K562 (cell line): ENCODE data around the gene MRFAP1. TPM values are rescaled to one million over a fixed set of nuclear protein-coding genes. Genes with fewer than 3 reads are reported as not detected.
"Not testable (repeated sequence)": the region's sequence is repeated elsewhere in the genome, so short reads cannot be mapped to it uniquely, and the experiment has no call there.

Experiments
- ATAC-seq: fragments of 200-7000 bp; cut with Tn5 transposase; 3 replicates; pipeline ENCODE4 v1.9.1; 2020; ENCODE audit warnings: moderate library complexity
- BruUV-seq: library from RNA; stranded (reverse); fragments of 400-500 nt; replicated peaks from 2 replicates; lab custom pipeline; 2021; lab: Mats Ljungman, UMichigan
- CTCF ChIA-PET: fragments of 300-600 bp; formaldehyde crosslinking; extraction: SDS; loops from one replicate; lab custom pipeline; 2021; ENCODE audit warnings: low intra/inter-chr PET ratio; lab: Yijun Ruan, JAX
- POLR2A ChIA-PET: fragments of 300-600, 350-650 bp; sonication (Branson Sonifier 250); formaldehyde crosslinking; extraction: SDS; loops from one replicate; lab custom pipeline; 2021; ENCODE audit warnings: antibody characterized with exemption, inconsistent platforms; lab: Yijun Ruan, JAX
- DNase-seq, 4 experiments: peaks; one replicate each; pipeline versions ENCODE4 v3.0.0 to v3.0.0-alpha.2; 2011 to 2018; ENCODE audit warnings: low spot score in 3 of 4, mixed read lengths in 3 of 4; ENCODE audit errors: extremely low read depth in 1 of 4
- FAIRE-seq: peaks from 2 replicates; lab custom pipeline; 2011; peaks lifted over from hg19 to GRCh38; lab: Jason Lieb, UNC
- H2AFZ ChIP-seq: 2 replicates; pipeline ENCODE4 v1.6.0; 2011; ENCODE audit warnings: low read depth, low read length, control low read depth, inconsistent platforms
- H3K27ac ChIP-seq: fragments of 200-600 bp; 3 replicates; pipeline ENCODE4 v1.8.0; 2011; ENCODE audit warnings: low read depth, mild to moderate bottlenecking, control low read depth, inconsistent platforms, low read length, moderate library complexity, mixed read lengths; ENCODE audit errors: extremely low read depth
- H3K27me3 ChIP-seq, 2 experiments: fragments of 300-600 bp in 1 of 2; 2 replicates in 1 of 2; 3 replicates in 1 of 2; pipeline versions ENCODE4 v1.6.0 to v1.8.0; 2011; ENCODE audit warnings: inconsistent platforms in 2 of 2, low read length in 2 of 2, mild to moderate bottlenecking in 1 of 2, mixed read lengths in 1 of 2, moderate library complexity in 1 of 2; ENCODE audit not compliant: control insufficient read depth in 2 of 2, insufficient read depth in 2 of 2
- H3K36me3 ChIP-seq: fragments of 300-600 bp; 3 replicates; pipeline ENCODE4 v1.8.0; 2011; ENCODE audit warnings: mild to moderate bottlenecking, low read length, inconsistent platforms; ENCODE audit not compliant: control insufficient read depth, insufficient read depth
- H3K4me1 ChIP-seq, 2 experiments: fragments of 200-600 bp in 1 of 2; replicated peaks in 1 of 2; 2 replicates in 1 of 2; 3 replicates in 1 of 2; pipeline versions ENCODE4 v1.5.1 to v1.8.0; 2011; ENCODE audit warnings: inconsistent platforms in 2 of 2, low read length in 2 of 2, mild to moderate bottlenecking in 1 of 2, mixed read lengths in 1 of 2, moderate library complexity in 1 of 2; ENCODE audit not compliant: control insufficient read depth in 2 of 2, insufficient read depth in 2 of 2
- H3K4me2 ChIP-seq: 2 replicates; pipeline ENCODE4 v1.6.1; 2011; ENCODE audit warnings: low read length, control low read depth, inconsistent platforms, mixed read lengths; ENCODE audit not compliant: insufficient read depth
- H3K4me3 ChIP-seq: fragments of 200-600 bp; sonication (generic), shearing (Covaris generic); 2 replicates; pipeline ENCODE4 v1.5.1; 2016; ENCODE audit warnings: control low read depth, inconsistent platforms
- H3K79me2 ChIP-seq: fragments of 200-600 bp; 3 replicates; pipeline ENCODE4 v1.8.0; 2011; ENCODE audit warnings: low read length, inconsistent platforms; ENCODE audit not compliant: control insufficient read depth, insufficient read depth
- H3K9ac ChIP-seq, 2 experiments: 2 replicates each; pipeline versions ENCODE4 v1.6.0 to v1.6.1; 2011; ENCODE audit warnings: low read depth in 2 of 2, low read length in 2 of 2, control low read depth in 1 of 2, inconsistent platforms in 1 of 2, mild to moderate bottlenecking in 1 of 2, mixed read lengths in 1 of 2; ENCODE audit not compliant: insufficient read depth in 1 of 2
- H3K9me1 ChIP-seq: one replicate; pipeline ENCODE4 v1.6.0; 2011; ENCODE audit warnings: inconsistent platforms, mild to moderate bottlenecking, low read length, moderate library complexity; ENCODE audit not compliant: control insufficient read depth, insufficient read depth
- H3K9me3 ChIP-seq: replicated peaks from 2 replicates; pipeline ENCODE4 v1.5.1; 2011; ENCODE audit warnings: low read depth, low read length, inconsistent platforms; ENCODE audit not compliant: control insufficient read depth, insufficient read depth
- H4K20me1 ChIP-seq: replicated peaks from 2 replicates; pipeline ENCODE4 v1.6.1; 2011; ENCODE audit warnings: low read length, inconsistent platforms, mixed read lengths; ENCODE audit not compliant: control insufficient read depth, insufficient read depth
- CBFA2T3 ChIP-seq: fragments of 450-650 bp; IDR thresholded peaks from 2 replicates; pipeline ENCODE4 v1.6.1; 2017
- ZNF583 ChIP-seq: fragments of 250-450 bp; sonication (Bioruptor Pico); IDR thresholded peaks from 2 replicates; pipeline ENCODE4 v1.4.0; 2020
- WGBS: fragments of 100-300 bp; shearing (Covaris generic); methylation state at CpG from one replicate; pipeline ENCODE4 v1.1.6; 2016; ENCODE audit warnings: low coverage, mixed read lengths; ENCODE audit not compliant: insufficient coverage; ENCODE audit errors: missing lambda C conversion rate; 5-methylcytosine and 5-hydroxymethylcytosine counted together
- in situ Hi-C: fragments of 300-500 bp; cut with MboI; formaldehyde crosslinking; loops from 4 replicates; pipeline ENCODE4 v1.15.0; 2018; ENCODE audit warnings: inconsistent platforms, mixed read lengths
- intact Hi-C: fragments of 100-400 bp; cut with micrococcal nuclease; formaldehyde crosslinking; loops from 2 replicates; pipeline ENCODE4 v1.14.2; 2022
- polyA plus RNA-seq, 8 experiments: library from polyadenylated mRNA; depleted of rRNA in 4 of 8; stranded (reverse) in 5 of 8; unstranded in 3 of 8; fragments of >200 nt; fragmentation: Nextera tagmentation in 2 of 8; fragmentation: Illumina TruSeq in 1 of 8; extraction: Ambion mirVana in 2 of 8; extraction: Trizol in 1 of 8; gene quantifications; 2 replicates each; pipeline versions ENCODE4 v1.2.1 to v1.2.3, GENCODE V29; 2011 to 2014; ENCODE audit warnings: inconsistent platforms in 1 of 8, missing spikeins in 1 of 8
- total RNA-seq, 7 experiments: library from RNA; depleted of rRNA in 6 of 7; stranded (reverse); fragments of >200 nt in 6 of 7; fragmentation: Illumina TruSeq in 2 of 7; extraction: Trizol in 2 of 7; gene quantifications; 2 replicates each; pipeline versions ENCODE4 v1.2.1 to v1.2.3, GENCODE V29; 2011 to 2021; ENCODE audit warnings: low replicate concordance in 1 of 7

MRFAP1 gene
- total and polyA plus RNA-seq, 9 of the 15 experiments (the other 6 are each of a cell fraction or from before 2014, with no cell fraction given) = 46.0 to 270 (median 151) TPM

- FAIRE-seq (no peak), ATAC-seq (no peak)
- BruUV-seq = no TSS peak
- H3K27ac ChIP-seq = no peak overlapping the region
- no peak overlapping the region for H3K4me3 ChIP-seq
- H3K4me2 ChIP-seq = no peak overlapping the region
- no peaks in the 10 kb centered on the region for H3K9me1 ChIP-seq
- no peak overlapping the region for H3K9ac ChIP-seq
- POLR2A ChIA-PET = no interaction called here
- H2AFZ ChIP-seq = no peak overlapping the region
- H3K36me3 ChIP-seq = no peaks in the 10 kb centered on the region
- peaks cover 6 to 10% of the 10 kb centered on the region in 2 experiments for H3K4me1 ChIP-seq
- H4K20me1 ChIP-seq = no peaks in the 10 kb centered on the region
- TF ChIP-seq CBFA2T3 (0 out of 2 replicates have a peak, but pooled peaks have one; percentile 12), ZNF583 (CRISPR knock-in tag) (no peak)
- TF ChIP-seq, all 486 proteins: peak for 1
- WGBS = 53% methylated on average over 3 of the region's 3 CpGs
- DNase-seq = no peak
- intact Hi-C loops (no loop called here), in situ Hi-C loops (no loop called here)
- CTCF ChIA-PET = no interaction called here
- Histone ChIP-seq H3K27me3 (no peaks in the 10 kb centered on the region), H3K9me3 (no peaks in the 10 kb centered on the region), H3K79me2 (no peaks in the 10 kb centered on the region; the same call in 2 of the 3 replicates)
Measured at GRCh38 chr4:6627832-6628231, 12.7 kb upstream of the MRFAP1 start.

GRCh38 chr4:6628484-6628883 lies 12.0 kb upstream of the MRFAP1 start:
- H2AFZ ChIP-seq, H3K79me2 ChIP-seq, BruUV-seq, H3K36me3 ChIP-seq, H3K9me3 ChIP-seq, DNase-seq, CTCF ChIA-PET, H3K27ac ChIP-seq, H3K9ac ChIP-seq, H3K9me1 ChIP-seq, H3K4me3 ChIP-seq, H3K27me3 ChIP-seq, FAIRE-seq, H4K20me1 ChIP-seq, in situ Hi-C loops, ATAC-seq, H3K4me2 ChIP-seq, intact Hi-C loops: not testable (repeated sequence)
- peaks cover 10 to 13% of the 10 kb centered on the region in 2 experiments for H3K4me1 ChIP-seq
- POLR2A ChIA-PET = interaction anchor here (0.9 to 1.0 kb wide), 2 partner anchors 11 to 45 kb away, joined by 3 to 4 read pairs; partner anchors contain the start of gene MRFAP1
- no CpG with 5 or more reads among the region's 1 CpG for WGBS
